Hepatocyte (in vitro differentiated cells): ENCODE data around the gene ST6GAL2. TPM values are rescaled to one million over a fixed set of nuclear protein-coding genes. Genes with fewer than 3 reads are reported as not detected.

Experiments used
- DNase-seq: peaks from one replicate; pipeline ENCODE4 v3.0.0-alpha.2; 2016; ENCODE audit warnings: low spot score
- H2AFZ ChIP-seq: fragments of 200-600 bp; sonication (generic); 2 replicates; pipeline ENCODE4 v1.6.0; 2016; ENCODE audit warnings: antibody characterized with exemption, mild to moderate bottlenecking
- H3K27ac ChIP-seq: fragments of 200-600 bp; sonication (generic); 2 replicates; pipeline ENCODE4 v1.5.1; 2016; ENCODE audit warnings: mild to moderate bottlenecking
- H3K27me3 ChIP-seq: fragments of 200-600 bp; sonication (generic); 2 replicates; pipeline ENCODE4 v1.6.1; 2016
- H3K36me3 ChIP-seq: fragments of 200-600 bp; sonication (generic); replicated peaks from 2 replicates; pipeline ENCODE4 v1.5.1; 2016; ENCODE audit warnings: low read depth; ENCODE audit not compliant: insufficient read depth
- H3K4me1 ChIP-seq: fragments of 200-600 bp; sonication (generic); 2 replicates; pipeline ENCODE4 v1.5.1; 2016; ENCODE audit warnings: mild to moderate bottlenecking, moderate library complexity; ENCODE audit not compliant: insufficient read depth
- H3K4me2 ChIP-seq: fragments of 200-600 bp; sonication (generic); 2 replicates; pipeline ENCODE4 v1.6.0; 2016
- H3K4me3 ChIP-seq: fragments of 200-600 bp; sonication (generic); 2 replicates; pipeline ENCODE4 v1.5.1; 2016; ENCODE audit warnings: mild to moderate bottlenecking
- H3K79me2 ChIP-seq: fragments of 200-600 bp; sonication (generic); 2 replicates; pipeline ENCODE4 v1.6.0; 2017; ENCODE audit warnings: mild to moderate bottlenecking
- H3K9me2 ChIP-seq: fragments of 200-600 bp; sonication (generic); replicated peaks from 2 replicates; pipeline ENCODE4 v1.6.0; 2017; ENCODE audit warnings: mild to moderate bottlenecking; ENCODE audit not compliant: insufficient read depth
- H3K9me3 ChIP-seq: fragments of 200-600 bp; sonication (generic); 2 replicates; pipeline ENCODE4 v1.5.1; 2016; ENCODE audit warnings: low read depth, mild to moderate bottlenecking
- H4K20me1 ChIP-seq: fragments of 200-600 bp; sonication (generic); 2 replicates; pipeline ENCODE4 v1.6.0; 2016; ENCODE audit warnings: mild to moderate bottlenecking; ENCODE audit not compliant: insufficient read depth, poor library complexity, severe bottlenecking
- EZH2 ChIP-seq: fragments of 200-600 bp; sonication (generic); IDR thresholded peaks from 2 replicates; pipeline ENCODE4 v1.6.1; 2016; ENCODE audit warnings: antibody characterized with exemption, mild to moderate bottlenecking, borderline replicate concordance
- EZH2phosphoT487 ChIP-seq: fragments of 200-600 bp; sonication (generic); IDR thresholded peaks from one replicate; pipeline ENCODE4 v1.6.1; 2018; ENCODE audit warnings: antibody characterized with exemption, mild to moderate bottlenecking, low read depth, moderate library complexity; ENCODE audit not compliant: unreplicated experiment, severe bottlenecking
- WGBS: methylation state at CpG from one replicate; pipeline ENCODE4 v1.1.6; 2016; ENCODE audit warnings: low lambda C conversion rate; ENCODE audit errors: missing lambda C conversion rate; 5-methylcytosine and 5-hydroxymethylcytosine counted together
- polyA plus RNA-seq: library from polyadenylated mRNA; unstranded; fragments of >200 nt; fragmentation: Nextera tagmentation; extraction: Ambion mirVana; gene quantifications from 2 replicates; pipeline ENCODE4 v1.2.1, GENCODE V29; 2016
- total RNA-seq: library from RNA; depleted of rRNA; stranded (reverse); fragments of >200 nt; gene quantifications from 2 replicates; pipeline ENCODE4 v1.2.3, GENCODE V29; 2014
- TF ChIP-seq, protein P1 (sequence below): fragments of 200-600 bp; sonication (generic); IDR thresholded peaks from 2 replicates; pipeline ENCODE4 v1.5.1; 2016; ENCODE audit warnings: antibody characterized with exemption, mild to moderate bottlenecking; ENCODE audit not compliant: poor library complexity

ST6GAL2 gene, protein sequence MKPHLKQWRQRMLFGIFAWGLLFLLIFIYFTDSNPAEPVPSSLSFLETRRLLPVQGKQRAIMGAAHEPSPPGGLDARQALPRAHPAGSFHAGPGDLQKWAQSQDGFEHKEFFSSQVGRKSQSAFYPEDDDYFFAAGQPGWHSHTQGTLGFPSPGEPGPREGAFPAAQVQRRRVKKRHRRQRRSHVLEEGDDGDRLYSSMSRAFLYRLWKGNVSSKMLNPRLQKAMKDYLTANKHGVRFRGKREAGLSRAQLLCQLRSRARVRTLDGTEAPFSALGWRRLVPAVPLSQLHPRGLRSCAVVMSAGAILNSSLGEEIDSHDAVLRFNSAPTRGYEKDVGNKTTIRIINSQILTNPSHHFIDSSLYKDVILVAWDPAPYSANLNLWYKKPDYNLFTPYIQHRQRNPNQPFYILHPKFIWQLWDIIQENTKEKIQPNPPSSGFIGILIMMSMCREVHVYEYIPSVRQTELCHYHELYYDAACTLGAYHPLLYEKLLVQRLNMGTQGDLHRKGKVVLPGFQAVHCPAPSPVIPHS
- total RNA-seq (5.9 and 14.4 TPM in 2 replicates), polyA plus RNA-seq (3.0 and 3.2 TPM in 2 replicates)

DNA sequence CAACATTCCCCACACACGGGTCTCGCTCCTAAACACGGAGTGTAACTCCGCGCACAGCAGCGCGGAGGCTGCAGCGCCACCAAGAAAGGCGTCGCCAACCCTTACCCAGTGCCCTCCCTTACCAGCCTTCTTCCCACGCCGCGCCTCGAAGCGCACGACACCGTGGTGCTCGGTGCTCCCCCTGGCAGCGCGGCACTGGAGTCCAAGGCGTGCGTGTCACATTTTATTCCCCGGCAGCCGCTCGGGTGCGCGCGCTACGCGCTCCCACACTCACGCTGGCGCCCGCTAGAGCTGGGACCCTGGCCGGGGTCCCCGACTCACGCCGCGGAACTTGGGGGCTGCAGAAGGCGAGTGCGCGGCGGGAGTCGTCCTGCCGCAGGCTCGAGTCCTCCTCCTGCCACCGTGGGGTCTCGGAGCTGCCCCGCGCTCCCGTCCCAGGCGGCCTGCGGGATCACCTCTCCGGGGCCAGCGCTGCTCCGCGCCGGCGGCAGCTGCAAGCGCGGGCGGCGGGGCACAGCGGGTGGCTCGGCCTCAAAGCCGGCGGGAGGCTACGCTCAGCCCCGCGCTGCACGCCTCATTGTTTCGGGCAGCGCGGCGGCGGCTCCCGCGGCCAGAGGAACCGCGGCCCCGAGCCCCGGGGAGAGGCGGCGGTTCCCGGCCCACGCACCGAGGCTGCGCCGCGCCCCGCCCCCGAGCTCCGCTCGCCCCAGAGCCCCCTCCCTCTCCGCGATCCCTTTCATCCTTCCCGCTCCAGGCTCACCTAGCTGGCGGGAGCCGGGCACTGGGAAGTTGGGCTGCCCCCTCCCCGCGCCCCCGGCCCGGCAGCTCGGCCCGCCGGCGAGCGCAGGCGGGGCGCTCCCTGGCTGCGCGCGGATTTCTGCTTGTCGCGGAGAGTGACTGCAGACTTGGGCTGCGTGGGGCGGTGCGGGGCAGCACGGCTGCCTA is at the start of gene ST6GAL2:
Gene ST6GAL2 (minus strand): TSS at position 197 of the 945 bp plus-strand sequence. CDS start 42,190 bp downstream, outside the sequence.
- peak; percentile 17 for TF ChIP-seq EZH2
- TF ChIP-seq, protein P1, sequence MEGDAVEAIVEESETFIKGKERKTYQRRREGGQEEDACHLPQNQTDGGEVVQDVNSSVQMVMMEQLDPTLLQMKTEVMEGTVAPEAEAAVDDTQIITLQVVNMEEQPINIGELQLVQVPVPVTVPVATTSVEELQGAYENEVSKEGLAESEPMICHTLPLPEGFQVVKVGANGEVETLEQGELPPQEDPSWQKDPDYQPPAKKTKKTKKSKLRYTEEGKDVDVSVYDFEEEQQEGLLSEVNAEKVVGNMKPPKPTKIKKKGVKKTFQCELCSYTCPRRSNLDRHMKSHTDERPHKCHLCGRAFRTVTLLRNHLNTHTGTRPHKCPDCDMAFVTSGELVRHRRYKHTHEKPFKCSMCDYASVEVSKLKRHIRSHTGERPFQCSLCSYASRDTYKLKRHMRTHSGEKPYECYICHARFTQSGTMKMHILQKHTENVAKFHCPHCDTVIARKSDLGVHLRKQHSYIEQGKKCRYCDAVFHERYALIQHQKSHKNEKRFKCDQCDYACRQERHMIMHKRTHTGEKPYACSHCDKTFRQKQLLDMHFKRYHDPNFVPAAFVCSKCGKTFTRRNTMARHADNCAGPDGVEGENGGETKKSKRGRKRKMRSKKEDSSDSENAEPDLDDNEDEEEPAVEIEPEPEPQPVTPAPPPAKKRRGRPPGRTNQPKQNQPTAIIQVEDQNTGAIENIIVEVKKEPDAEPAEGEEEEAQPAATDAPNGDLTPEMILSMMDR: no peak
- no peak for TF ChIP-seq EZH2phosphoT487
- Histone ChIP-seq H2AFZ (peak within 1 kb of the TSS; percentile 78), H3K9me2 (no peaks in the 10 kb centered on the region), H3K27me3 (peaks cover 61% of the 10 kb centered on the region), H3K36me3 (no peaks in the 10 kb centered on the region), H3K79me2 (no peaks in the 10 kb centered on the region), H3K4me3 (peak within 1 kb of the TSS; percentile 83), H3K27ac (peak within 1 kb of the TSS; percentile 63), H3K4me2 (peak within 1 kb of the TSS; percentile 95), H3K4me1 (peaks cover 5% of the 10 kb centered on the region), H4K20me1 (no peaks in the 10 kb centered on the region), H3K9me3 (no peaks in the 10 kb centered on the region)
- WGBS: 3% methylated on average over 78 of the region's 118 CpGs
- DNase-seq: peak; percentile 48

DNA sequence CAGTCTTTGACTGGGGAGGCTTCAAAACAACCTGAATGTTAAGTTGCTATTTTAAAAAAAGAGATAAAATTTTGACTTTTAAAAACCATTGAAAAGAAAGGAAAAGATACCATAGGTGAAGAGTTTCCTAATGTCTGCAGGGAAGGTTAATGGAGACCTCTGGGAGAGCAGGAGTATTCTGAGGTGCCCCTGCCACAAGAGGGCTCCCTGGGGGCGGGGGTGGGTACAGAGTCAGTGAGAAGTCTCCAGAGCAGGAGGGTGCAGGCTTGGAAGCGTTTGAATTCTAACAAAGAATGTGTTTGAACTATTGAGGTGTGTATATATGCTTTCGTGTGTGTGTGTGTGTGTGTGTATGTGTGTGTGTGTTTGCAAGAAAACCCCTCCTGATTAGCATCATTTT is 46.7 kb upstream of the ST6GAL2 start:
- Histone ChIP-seq H3K4me1 (no peaks in the 10 kb centered on the region), H3K27me3 (no peaks in the 10 kb centered on the region), H3K27ac (no peak overlapping the region), H3K4me2 (no peak overlapping the region), H3K9me3 (no peaks in the 10 kb centered on the region), H3K36me3 (no peaks in the 10 kb centered on the region), H3K9me2 (no peaks in the 10 kb centered on the region), H4K20me1 (no peaks in the 10 kb centered on the region), H3K79me2 (no peaks in the 10 kb centered on the region), H3K4me3 (no peak overlapping the region), H2AFZ (no peak overlapping the region)
- 72% methylated on average over 3 of the region's 3 CpGs for WGBS
- TF ChIP-seq, protein P1: no peak
- TF ChIP-seq EZH2phosphoT487 (no peak), EZH2 (no peak)
- DNase-seq: no peak

DNA sequence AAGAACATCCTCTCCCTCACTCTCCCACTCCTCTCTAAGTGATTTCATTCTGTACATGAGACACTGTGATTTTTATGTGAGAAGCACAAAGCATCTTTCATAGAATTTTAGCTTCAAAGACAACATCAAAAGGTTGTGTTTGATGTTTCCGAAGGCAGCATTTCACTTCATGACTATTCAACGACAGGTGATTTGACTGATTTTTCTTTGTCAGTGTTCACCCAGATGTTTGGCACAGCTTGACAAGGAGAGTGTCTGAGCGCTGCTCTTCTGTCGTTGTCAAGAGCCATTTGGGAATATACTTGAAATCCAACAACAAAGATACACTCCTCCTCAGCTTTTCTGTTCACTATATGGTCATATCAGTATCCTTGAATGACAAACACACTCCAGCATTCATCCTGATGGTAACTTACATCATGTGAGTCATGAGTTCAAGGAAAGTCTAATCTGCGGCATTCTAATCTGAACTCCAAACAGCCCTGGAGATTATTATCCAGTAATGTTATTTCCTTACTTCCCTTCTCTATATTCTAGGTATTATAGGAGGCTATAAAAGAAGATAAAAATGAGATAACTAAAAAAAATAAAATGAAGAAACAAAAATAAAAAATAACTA is 45.9 kb upstream of the ST6GAL2 start:
- Histone ChIP-seq H4K20me1 (no peaks in the 10 kb centered on the region), H3K27me3 (no peaks in the 10 kb centered on the region), H3K79me2 (no peaks in the 10 kb centered on the region), H3K4me2 (no peak overlapping the region), H2AFZ (no peak overlapping the region), H3K9me3 (no peaks in the 10 kb centered on the region), H3K4me1 (no peaks in the 10 kb centered on the region), H3K36me3 (no peaks in the 10 kb centered on the region), H3K4me3 (no peak overlapping the region), H3K9me2 (no peaks in the 10 kb centered on the region), H3K27ac (no peak overlapping the region)
- 87% methylated on average over 5 of the region's 5 CpGs for WGBS
- no peak for DNase-seq
- no peak for TF ChIP-seq EZH2phosphoT487
- TF ChIP-seq, protein P1: no peak
- no peak for TF ChIP-seq EZH2
